Pancreas (tissue), 10 donors: ENCODE data around the gene DUSP22. TPM values are rescaled to one million over a fixed set of nuclear protein-coding genes. Genes with fewer than 3 reads are reported as not detected.

Experiments used
- ATAC-seq, 4 donors: fragments of 200-7000 bp; cut with Tn5 transposase; one replicate each; pipeline versions ENCODE4 v1.8.0 to v1.9.1; 2020; ENCODE audit warnings: mild to moderate bottlenecking in 4 of 4, moderate library complexity in 4 of 4
- DNase-seq, 6 donors: peaks; one replicate each; pipeline ENCODE4 v3.0.0-alpha.2; 2020
- FAIRE-seq: peaks from 2 replicates; lab custom pipeline; 2012; peaks lifted over from hg19 to GRCh38; lab: Jason Lieb, UNC
- H3K27ac ChIP-seq, 4 donors: fragments of 200-600 bp; sonication (generic); 1 replicate in 3 of 4; 2 replicates in 1 of 4; pipeline versions ENCODE4 v1.5.0 to v1.8.0; 2020
- H3K27me3 ChIP-seq, 4 donors: fragments of 200-600 bp; one replicate each; pipeline ENCODE4 v1.8.0; 2021
- H3K36me3 ChIP-seq, 3 donors: fragments of 200-600 bp; sonication (generic) in 1 of 3; one replicate each; pipeline versions ENCODE4 v1.5.0 to v1.8.0; 2020 to 2021
- H3K4me1 ChIP-seq, 3 donors: fragments of 200-600 bp; one replicate each; pipeline ENCODE4 v1.8.0; 2021
- H3K4me3 ChIP-seq, 4 donors: fragments of 200-600 bp; sonication (generic) in 2 of 4; one replicate each; pipeline versions ENCODE4 v1.5.0 to v1.8.0; 2020 to 2021
- H3K9me3 ChIP-seq, 4 donors: fragments of 200-600 bp; one replicate each; pipeline ENCODE4 v1.8.0; 2021
- WGBS, 2 donors: extraction: QIAGEN DNeasy Blood & Tissue Kit; methylation state at CpG; one replicate each; pipeline ENCODE4 v1.1.7; 2013; 5-methylcytosine and 5-hydroxymethylcytosine counted together
- intact Hi-C, 3 donors: fragments of 100-400 bp; cut with DNase I; formaldehyde crosslinking; loops; one replicate each; pipeline versions ENCODE4 v1.11.1 to v1.14.2; 2022
- polyA plus RNA-seq, 2 donors: library from polyadenylated mRNA; stranded (reverse); fragments of 200-250 nt; gene quantifications; one replicate each; pipeline ENCODE4 v1.2.3, GENCODE V29; 2013
- total RNA-seq, 6 donors: library from RNA; stranded (reverse); fragmentation: NEBNext Ultra II Directional in 4 of 6; extraction: Animal tissue kit (Norgen Biotek cat#: 25700) in 4 of 6; gene quantifications; one replicate each; pipeline versions ENCODE4 v1.2.1 to v1.2.4, GENCODE V29; 2021 to 2023
- TF ChIP-seq, protein P1 (sequence below), 4 donors: fragments of 200-600 bp; sonication (generic) in 3 of 4; IDR thresholded peaks; one replicate each; pipeline versions ENCODE4 v1.5.0 to v1.8.0; 2021; ENCODE audit warnings: antibody characterized with exemption in 4 of 4
- donor health status: healthy with polysubstance abuse.
- donor health status: DM: no; HTN: no; CAD: no; lungs with moderate emphysema.
- donor health status: DM: no; HTN: no; CAD: no.
- donor health status: control.
- donor health status: control.
- donor health status: Bipolar disorder and iron deficiency.
- donor health status: DM: yes; HTN: yes; CAD: no.
- donor health status: DM: no; HTN: no; CAD: no.
- donor health status: DM: no; HTN: no; CAD: no.
- donor health status: DM: yes; HTN: yes; CAD: no.

DUSP22 gene
- total and polyA plus RNA-seq, 8 donors: 16.4 to 32.9 (median 24.6) TPM

GRCh38 chr6:287489-287860 lies 4.8 kb upstream of the DUSP22 start:
- Histone ChIP-seq H3K36me3 (no peaks in the 10 kb centered on the region), H3K27ac (no peak overlapping the region), H3K4me3 (no peak overlapping the region), H3K9me3 (no peaks in the 10 kb centered on the region), H3K4me1 (peaks cover 0 to 6% (median 0%) of the 10 kb centered on the region in 3 donors), H3K27me3 (no peaks in the 10 kb centered on the region)
- 69 to 74% methylated on average over 3 of the region's 3 CpGs for WGBS, 2 donors
- DNase-seq (no peak), ATAC-seq (no peak), FAIRE-seq (no peak)
- intact Hi-C loops: no loop called here
- TF ChIP-seq, protein P1, sequence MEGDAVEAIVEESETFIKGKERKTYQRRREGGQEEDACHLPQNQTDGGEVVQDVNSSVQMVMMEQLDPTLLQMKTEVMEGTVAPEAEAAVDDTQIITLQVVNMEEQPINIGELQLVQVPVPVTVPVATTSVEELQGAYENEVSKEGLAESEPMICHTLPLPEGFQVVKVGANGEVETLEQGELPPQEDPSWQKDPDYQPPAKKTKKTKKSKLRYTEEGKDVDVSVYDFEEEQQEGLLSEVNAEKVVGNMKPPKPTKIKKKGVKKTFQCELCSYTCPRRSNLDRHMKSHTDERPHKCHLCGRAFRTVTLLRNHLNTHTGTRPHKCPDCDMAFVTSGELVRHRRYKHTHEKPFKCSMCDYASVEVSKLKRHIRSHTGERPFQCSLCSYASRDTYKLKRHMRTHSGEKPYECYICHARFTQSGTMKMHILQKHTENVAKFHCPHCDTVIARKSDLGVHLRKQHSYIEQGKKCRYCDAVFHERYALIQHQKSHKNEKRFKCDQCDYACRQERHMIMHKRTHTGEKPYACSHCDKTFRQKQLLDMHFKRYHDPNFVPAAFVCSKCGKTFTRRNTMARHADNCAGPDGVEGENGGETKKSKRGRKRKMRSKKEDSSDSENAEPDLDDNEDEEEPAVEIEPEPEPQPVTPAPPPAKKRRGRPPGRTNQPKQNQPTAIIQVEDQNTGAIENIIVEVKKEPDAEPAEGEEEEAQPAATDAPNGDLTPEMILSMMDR (IDR thresholded peaks at IDR 0.05): no peak

GRCh38 chr6:288866-289265 lies 3.4 kb upstream of the DUSP22 start:
- Histone ChIP-seq H3K27me3 (no peaks in the 10 kb centered on the region), H3K4me3 (no peak overlapping the region), H3K36me3 (no peaks in the 10 kb centered on the region), H3K4me1 (peaks cover 0 to 11% (median 1%) of the 10 kb centered on the region in 3 donors), H3K9me3 (no peaks in the 10 kb centered on the region), H3K27ac (no peak overlapping the region)
- intact Hi-C loops: no loop called here
- ATAC-seq (no peak), FAIRE-seq (no peak), DNase-seq (no peak)
- WGBS, 2 donors: 76 to 77% methylated on average over 3 of the region's 3 CpGs
- TF ChIP-seq, protein P1 (IDR thresholded peaks at IDR 0.05): no peak

GRCh38 chr6:290111-290922 lies 2.0 kb upstream of the DUSP22 start:
- no peak for FAIRE-seq
- Histone ChIP-seq H3K9me3 (no peaks in the 10 kb centered on the region), H3K4me1 (peaks cover 0 to 13% (median 7%) of the 10 kb centered on the region in 3 donors), H3K27ac (peak overlapping the region in 1 of 4 donors; percentile 97), H3K4me3 (peak overlapping the region in 1 of 4 donors; percentile 62), H3K36me3 (no peaks in the 10 kb centered on the region), H3K27me3 (no peaks in the 10 kb centered on the region)
- DNase-seq: peak in 1 of 6 donors; percentile 37
- TF ChIP-seq, protein P1 (IDR thresholded peaks at IDR 0.05): no peak
- 61 to 63% methylated on average over 9 of the region's 9 CpGs for WGBS, 2 donors
- intact Hi-C loops: no loop called here
- ATAC-seq: no peak

DNA sequence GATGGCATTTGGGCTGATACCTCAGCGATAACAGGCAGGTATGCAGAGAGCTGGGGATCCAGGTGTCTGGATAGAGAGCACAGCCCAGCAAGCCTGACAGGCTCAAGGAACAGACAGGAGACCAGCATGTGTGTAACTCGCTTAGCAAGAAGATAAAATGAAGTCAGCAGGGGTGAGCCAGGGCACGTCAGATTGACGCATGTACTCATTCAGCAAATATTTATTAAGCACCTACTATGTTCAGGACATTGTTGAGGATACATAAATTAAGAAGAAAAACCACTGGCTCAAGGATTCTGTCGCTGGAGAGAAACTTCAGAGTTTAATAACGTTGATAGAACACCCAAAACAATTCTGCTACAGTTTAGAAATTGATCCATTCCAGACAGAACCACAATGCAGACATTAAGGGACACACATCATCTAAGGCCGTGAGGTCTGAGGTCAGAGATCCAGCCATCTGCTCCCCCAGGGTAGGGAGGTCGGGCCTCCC lies 1.0 kb upstream of the DUSP22 start:
- peak overlapping the region; percentile 90 to 99 (median 96) for H3K27ac ChIP-seq
- DNase-seq (peak in 4 of 6 donors; percentile 52 to 61 (median 58)), FAIRE-seq (no peak), ATAC-seq (peak; percentile 32 to 50 (median 39))
- no peaks in the 10 kb centered on the region for H3K36me3 ChIP-seq
- no peaks in the 10 kb centered on the region for H3K27me3 ChIP-seq
- intact Hi-C loops: no loop called here
- peaks cover 0 to 16% (median 12%) of the 10 kb centered on the region in 3 donors for H3K4me1 ChIP-seq
- no peaks in the 10 kb centered on the region for H3K9me3 ChIP-seq
- WGBS, 2 donors: 23 to 37% methylated on average over 8 of the region's 8 CpGs
- TF ChIP-seq, protein P1 (IDR thresholded peaks at IDR 0.05): no peak
- peak overlapping the region; percentile 45 to 66 (median 62) for H3K4me3 ChIP-seq
